Activated naive CD8-positive, alpha-beta T cell treated with anti-CD3 and anti-CD28 coated beads for 36 hours (primary cell): ENCODE measurements around the gene SPPL2B. TPM values are rescaled to one million over a fixed set of nuclear protein-coding genes. Genes with fewer than 3 reads are reported as not detected.

ENCODE experiments used
- DNase-seq: peaks from one replicate; pipeline ENCODE4 v3.0.0; 2021
- H3K27ac Mint-ChIP-seq: one replicate; pipeline ENCODE4 v1.8.0; 2022; ENCODE audit warnings: mild to moderate bottlenecking, moderate library complexity, mixed read lengths
- H3K27me3 Mint-ChIP-seq: one replicate; pipeline ENCODE4 v1.8.0; 2022; ENCODE audit warnings: mild to moderate bottlenecking, mixed read lengths
- H3K36me3 Mint-ChIP-seq: one replicate; pipeline ENCODE4 v1.8.0; 2021; ENCODE audit warnings: mild to moderate bottlenecking, mixed read lengths
- H3K4me1 Mint-ChIP-seq: one replicate; pipeline ENCODE4 v1.8.0; 2021; ENCODE audit warnings: mixed read lengths
- H3K4me3 Mint-ChIP-seq: one replicate; pipeline ENCODE4 v1.8.0; 2022; ENCODE audit warnings: mild to moderate bottlenecking, moderate library complexity, mixed read lengths
- H3K9me3 Mint-ChIP-seq: one replicate; pipeline ENCODE4 v1.8.0; 2022; ENCODE audit warnings: mixed read lengths
- total RNA-seq, 2 experiments: library from RNA; stranded (reverse); gene quantifications; one replicate each; pipeline ENCODE4 v1.2.3, GENCODE V29; 2021

Gene SPPL2B
- total RNA-seq, 2 experiments from 2014 or later, result 47.1 to 53.2 TPM

- Mint-ChIP-seq H3K27ac (no peak overlapping the region), H3K4me1 (peaks cover 1% of the 10 kb centered on the region), H3K27me3 (peaks cover 87% of the 10 kb centered on the region), H3K36me3 (peaks cover 6% of the 10 kb centered on the region), H3K9me3 (peaks cover 12% of the 10 kb centered on the region), H3K4me3 (no peak overlapping the region)
- DNase-seq, result no peak
Observed at GRCh38 chr19:2311093-2311492, 17.4 kb upstream of the SPPL2B start.

- Mint-ChIP-seq H3K9me3 (peaks cover 12% of the 10 kb centered on the region), H3K4me3 (no peak overlapping the region), H3K27ac (no peak overlapping the region), H3K4me1 (peaks cover 1% of the 10 kb centered on the region), H3K36me3 (peaks cover 6% of the 10 kb centered on the region), H3K27me3 (peaks cover 73% of the 10 kb centered on the region)
- DNase-seq, result peak; percentile 44
Observed at GRCh38 chr19:2312820-2313501, 15.5 kb upstream of the SPPL2B start.

- Mint-ChIP-seq H3K4me1 (no peaks in the 10 kb centered on the region), H3K36me3 (peaks cover 6% of the 10 kb centered on the region), H3K27me3 (peaks cover 51% of the 10 kb centered on the region), H3K27ac (peak overlapping the region; percentile 56), H3K4me3 (no peak overlapping the region), H3K9me3 (peaks cover 12% of the 10 kb centered on the region)
- no peak for DNase-seq
Observed at GRCh38 chr19:2315121-2315817, 13.2 kb upstream of the SPPL2B start.

GRCh38 chr19:2315818-2316353, 12.6 kb upstream of the SPPL2B start:
- no peak overlapping the region for H3K4me3 Mint-ChIP-seq
- H3K36me3 Mint-ChIP-seq, result peaks cover 6% of the 10 kb centered on the region
- H3K4me1 Mint-ChIP-seq, result no peaks in the 10 kb centered on the region
- no peak for DNase-seq
- peaks cover 45% of the 10 kb centered on the region for H3K27me3 Mint-ChIP-seq
- peak overlapping the region; percentile 56 for H3K27ac Mint-ChIP-seq
- H3K9me3 Mint-ChIP-seq, result peaks cover 12% of the 10 kb centered on the region

- Mint-ChIP-seq H3K36me3 (peaks cover 6% of the 10 kb centered on the region), H3K4me1 (no peaks in the 10 kb centered on the region), H3K27me3 (peaks cover 36% of the 10 kb centered on the region), H3K4me3 (no peak overlapping the region), H3K9me3 (peaks cover 12% of the 10 kb centered on the region), H3K27ac (no peak overlapping the region)
- DNase-seq, result no peak
Observed at GRCh38 chr19:2317300-2317699, 11.2 kb upstream of the SPPL2B start.

- H3K27ac Mint-ChIP-seq, result no peak overlapping the region
- H3K36me3 Mint-ChIP-seq, result peaks cover 6% of the 10 kb centered on the region
- no peak overlapping the region for H3K4me3 Mint-ChIP-seq
- peaks cover 12% of the 10 kb centered on the region for H3K9me3 Mint-ChIP-seq
- H3K27me3 Mint-ChIP-seq, result peaks cover 32% of the 10 kb centered on the region
- no peak for DNase-seq
- no peaks in the 10 kb centered on the region for H3K4me1 Mint-ChIP-seq
Observed at GRCh38 chr19:2317756-2318155, 10.7 kb upstream of the SPPL2B start.

- no peaks in the 10 kb centered on the region for H3K4me1 Mint-ChIP-seq
- H3K27me3 Mint-ChIP-seq, result peaks cover 21% of the 10 kb centered on the region
- no peak for DNase-seq
- H3K9me3 Mint-ChIP-seq, result peaks cover 12% of the 10 kb centered on the region
- H3K36me3 Mint-ChIP-seq, result peaks cover 6% of the 10 kb centered on the region
- H3K4me3 Mint-ChIP-seq, result no peak overlapping the region
- H3K27ac Mint-ChIP-seq, result no peak overlapping the region
Observed at GRCh38 chr19:2318923-2319322, 9.6 kb upstream of the SPPL2B start.

- H3K4me3 Mint-ChIP-seq, result no peak overlapping the region
- no peak overlapping the region for H3K27ac Mint-ChIP-seq
- peaks cover 11% of the 10 kb centered on the region for H3K9me3 Mint-ChIP-seq
- peaks cover 6% of the 10 kb centered on the region for H3K36me3 Mint-ChIP-seq
- H3K4me1 Mint-ChIP-seq, result no peaks in the 10 kb centered on the region
- no peak for DNase-seq
- H3K27me3 Mint-ChIP-seq, result peaks cover 16% of the 10 kb centered on the region
Observed at GRCh38 chr19:2319551-2319950, 8.9 kb upstream of the SPPL2B start.

- H3K27me3 Mint-ChIP-seq, result peaks cover 11% of the 10 kb centered on the region
- H3K4me1 Mint-ChIP-seq, result peaks cover 3% of the 10 kb centered on the region
- no peak for DNase-seq
- H3K4me3 Mint-ChIP-seq, result no peak overlapping the region
- peaks cover 3% of the 10 kb centered on the region for H3K36me3 Mint-ChIP-seq
- H3K27ac Mint-ChIP-seq, result no peak overlapping the region
- peaks cover 7% of the 10 kb centered on the region for H3K9me3 Mint-ChIP-seq
Observed at GRCh38 chr19:2320049-2320448, 8.4 kb upstream of the SPPL2B start.

- no peak overlapping the region for H3K27ac Mint-ChIP-seq
- peaks cover 2% of the 10 kb centered on the region for H3K27me3 Mint-ChIP-seq
- H3K9me3 Mint-ChIP-seq, result no peaks in the 10 kb centered on the region
- H3K4me1 Mint-ChIP-seq, result peaks cover 11% of the 10 kb centered on the region
- no peak for DNase-seq
- no peak overlapping the region for H3K4me3 Mint-ChIP-seq
- peaks cover 6% of the 10 kb centered on the region for H3K36me3 Mint-ChIP-seq
Observed at GRCh38 chr19:2320939-2321338, 7.5 kb upstream of the SPPL2B start.

- no peak overlapping the region for H3K27ac Mint-ChIP-seq
- H3K4me3 Mint-ChIP-seq, result no peak overlapping the region
- H3K4me1 Mint-ChIP-seq, result peaks cover 18% of the 10 kb centered on the region
- no peaks in the 10 kb centered on the region for H3K9me3 Mint-ChIP-seq
- no peak for DNase-seq
- H3K36me3 Mint-ChIP-seq, result peaks cover 12% of the 10 kb centered on the region
- H3K27me3 Mint-ChIP-seq, result no peaks in the 10 kb centered on the region
Observed at GRCh38 chr19:2321565-2322283, 6.8 kb upstream of the SPPL2B start.

- Mint-ChIP-seq H3K4me3 (no peak overlapping the region), H3K27ac (no peak overlapping the region), H3K27me3 (no peaks in the 10 kb centered on the region), H3K9me3 (no peaks in the 10 kb centered on the region), H3K4me1 (peaks cover 28% of the 10 kb centered on the region), H3K36me3 (peaks cover 26% of the 10 kb centered on the region)
- DNase-seq, result no peak
Observed at GRCh38 chr19:2323707-2324106, 4.8 kb upstream of the SPPL2B start.

- no peak for DNase-seq
- H3K27me3 Mint-ChIP-seq, result no peaks in the 10 kb centered on the region
- no peaks in the 10 kb centered on the region for H3K9me3 Mint-ChIP-seq
- H3K4me3 Mint-ChIP-seq, result no peak overlapping the region
- peaks cover 30% of the 10 kb centered on the region for H3K4me1 Mint-ChIP-seq
- peaks cover 28% of the 10 kb centered on the region for H3K36me3 Mint-ChIP-seq
- H3K27ac Mint-ChIP-seq, result no peak overlapping the region
Observed at GRCh38 chr19:2324220-2324948, 4.1 kb upstream of the SPPL2B start.

GRCh38 chr19:2325281-2326046, 3.0 kb upstream of the SPPL2B start:
- peak overlapping the region; percentile 68 for H3K27ac Mint-ChIP-seq
- no peaks in the 10 kb centered on the region for H3K27me3 Mint-ChIP-seq
- peak overlapping the region; percentile 58 for H3K4me3 Mint-ChIP-seq
- H3K4me1 Mint-ChIP-seq, result peaks cover 37% of the 10 kb centered on the region
- DNase-seq, result no peak
- no peaks in the 10 kb centered on the region for H3K9me3 Mint-ChIP-seq
- H3K36me3 Mint-ChIP-seq, result peaks cover 30% of the 10 kb centered on the region
